GM19035 (cell line): ENCODE data around the gene FBXL19.

Experiments
- ATAC-seq: cut with Tn5 transposase; IDR thresholded peaks from one replicate; pipeline ENCODE4 v1.9.1; 2021; ENCODE audit not compliant: unreplicated experiment

The FBXL19 gene

GRCh38 chr16:30942426-30942806, 19.0 kb downstream of the FBXL19 start:
- no peak for ATAC-seq

- no peak for ATAC-seq
Measured at GRCh38 chr16:30944352-30944751, 21.0 kb downstream of the FBXL19 start.

GRCh38 chr16:30946671-30947540, 23.5 kb downstream of the FBXL19 start:
- ATAC-seq, result no peak

GRCh38 chr16:30947541-30947858, 24.1 kb downstream of the FBXL19 start:
- no peak for ATAC-seq

GRCh38 chr16:30947859-30948666, 24.7 kb downstream of the FBXL19 start:
- ATAC-seq, result no peak

- ATAC-seq, result peak; percentile 57
Measured at GRCh38 chr16:30948667-30949649, 25.6 kb downstream of the FBXL19 start, which contains the start of gene ORAI3. TSS of gene ORAI3 (plus strand) at chr16:30949068. CDS start at chr16:30949290, 222 bp downstream.

- peak; percentile 50 for ATAC-seq
Measured at GRCh38 chr16:30949650-30950515, 26.5 kb downstream of the FBXL19 start.

- ATAC-seq, result no peak
Measured at GRCh38 chr16:30950516-30951065, 27.2 kb downstream of the FBXL19 start.

GRCh38 chr16:30951193-30951592, 27.8 kb downstream of the FBXL19 start:
- no peak for ATAC-seq

- no peak for ATAC-seq
Measured at GRCh38 chr16:30951750-30952149, 28.4 kb downstream of the FBXL19 start.

- ATAC-seq, result no peak
Measured at GRCh38 chr16:30953111-30953510, 29.7 kb downstream of the FBXL19 start.

GRCh38 chr16:30953511-30954124, 30.2 kb downstream of the FBXL19 start:
- ATAC-seq, result no peak

GRCh38 chr16:30954993-30955392, 31.6 kb downstream of the FBXL19 start:
- no peak for ATAC-seq

- peak; percentile 46 for ATAC-seq
Measured at GRCh38 chr16:30956601-30957455, 33.5 kb downstream of the FBXL19 start.

- peak; percentile 76 for ATAC-seq
Measured at GRCh38 chr16:30957456-30958174, 34.2 kb downstream of the FBXL19 start, which contains the start of gene SETD1A. TSS of gene SETD1A (plus strand) at chr16:30957754. CDS start at chr16:30958732, 978 bp downstream.

- peak; percentile 30 for ATAC-seq
Measured at GRCh38 chr16:30958175-30959079, 35.1 kb downstream of the FBXL19 start.
